ENCODE data around the gene TGM6.

The TGM6 gene

GRCh38 chr20:2380601-2381000 is at the start of gene TGM6:
Gene TGM6 (plus strand): TSS chr20:2380901. CDS start chr20:2380969, 68 bp downstream.
- H3K4me3 ChIP-seq (ENCODE audit: low read depth, low read length) = no peak within 1 kb of the TSS
- no peak for DNase-seq (ENCODE audit: low read depth)
- in situ Hi-C loops (cut with HindIII; ENCODE audit: low sequenced_read_pairs) = no loop called here
- TF ChIP-seq CTCF (IDR thresholded peaks at IDR 0.05; ENCODE audit: low read depth, low read length, missing control alignments) = no peak

GRCh38 chr20:2331106-2331505 is 49.6 kb upstream of the TGM6 start:
- no peak for DNase-seq (ENCODE audit: low read depth)
- no peak for TF ChIP-seq CTCF (IDR thresholded peaks at IDR 0.05; ENCODE audit: low read depth, low read length, missing control alignments)
- no peak overlapping the region for H3K4me3 ChIP-seq (ENCODE audit: low read depth, low read length)
- in situ Hi-C loops (cut with HindIII; ENCODE audit: low sequenced_read_pairs) = no loop called here

- in situ Hi-C loops (cut with HindIII; ENCODE audit: low sequenced_read_pairs) = no loop called here
- DNase-seq (ENCODE audit: low read depth) = no peak
- H3K4me3 ChIP-seq (ENCODE audit: low read depth, low read length) = no peak overlapping the region
- no peak for TF ChIP-seq CTCF (IDR thresholded peaks at IDR 0.05; ENCODE audit: low read depth, low read length, missing control alignments)
Observed at GRCh38 chr20:2331901-2332565, 48.7 kb upstream of the TGM6 start.

GRCh38 chr20:2332711-2333110 is 48.0 kb upstream of the TGM6 start:
- in situ Hi-C loops (cut with HindIII; ENCODE audit: low sequenced_read_pairs) = no loop called here
- no peak for TF ChIP-seq CTCF (IDR thresholded peaks at IDR 0.05; ENCODE audit: low read depth, low read length, missing control alignments)
- no peak for DNase-seq (ENCODE audit: low read depth)

GRCh38 chr20:2333821-2334220 is 46.9 kb upstream of the TGM6 start:
- no peak for TF ChIP-seq CTCF (IDR thresholded peaks at IDR 0.05; ENCODE audit: low read depth, low read length, missing control alignments)
- no peak for DNase-seq (ENCODE audit: low read depth)
- H3K4me3 ChIP-seq (ENCODE audit: low read depth, low read length) = no peak overlapping the region
- in situ Hi-C loops (cut with HindIII; ENCODE audit: low sequenced_read_pairs) = no loop called here

More at GRCh38 chr20:2332711-2333110, 48.0 kb upstream of the TGM6 start:
- H3K4me3 ChIP-seq (ENCODE audit: low read depth, low read length) = no peak overlapping the region

GRCh38 chr20:2335096-2335870 is 45.4 kb upstream of the TGM6 start:
- in situ Hi-C loops (cut with HindIII; ENCODE audit: low sequenced_read_pairs) = no loop called here
- TF ChIP-seq CTCF (IDR thresholded peaks at IDR 0.05; ENCODE audit: low read depth, low read length, missing control alignments) = no peak
- no peak for DNase-seq (ENCODE audit: low read depth)

More at GRCh38 chr20:2335096-2335870, 45.4 kb upstream of the TGM6 start:
- no peak overlapping the region for H3K4me3 ChIP-seq (ENCODE audit: low read depth, low read length)
